ENCODE measurements around the gene ARMC8.
A peak's percentile ranks its signal among the peaks of the same experiment; 100 is the strongest.
"Not testable (repeated sequence)": the region's sequence is repeated elsewhere in the genome, so short reads cannot be mapped to it uniquely, and the experiment has no call there.

ARMC8 gene

GRCh38 chr3:138187296-138188012 is at the start of gene ARMC8:
Gene ARMC8 (plus strand): TSS chr3:138187301. CDS start chr3:138187555, 254 bp downstream.
- peak within 1 kb of the TSS; percentile 96 for H3K27ac ChIP-seq
- TF ChIP-seq CTCF (conservative IDR thresholded peaks at IDR 0.05) = no peak

GRCh38 chr3:138137861-138138260 is 49.2 kb upstream of the ARMC8 start:
- TF ChIP-seq CTCF (conservative IDR thresholded peaks at IDR 0.05) = no peak
- no peak overlapping the region for H3K27ac ChIP-seq

GRCh38 chr3:138139691-138140090 is 47.4 kb upstream of the ARMC8 start:
- no peak overlapping the region for H3K27ac ChIP-seq
- no peak for TF ChIP-seq CTCF (conservative IDR thresholded peaks at IDR 0.05)

- H3K27ac ChIP-seq = no peak overlapping the region
- no peak for TF ChIP-seq CTCF (conservative IDR thresholded peaks at IDR 0.05)
These were observed 46.2 kb upstream of the ARMC8 start for GRCh38 chr3:138140940-138141339.

- H3K27ac ChIP-seq = not testable (repeated sequence)
These were observed 44.9 kb upstream of the ARMC8 start for GRCh38 chr3:138142181-138142580.

- TF ChIP-seq CTCF (conservative IDR thresholded peaks at IDR 0.05) = 0 out of 2 replicates have a peak, but pooled peaks have one; percentile 15
- H3K27ac ChIP-seq = no peak overlapping the region
These were observed 38.6 kb upstream of the ARMC8 start for GRCh38 chr3:138148503-138148902.

- no peak for TF ChIP-seq CTCF (conservative IDR thresholded peaks at IDR 0.05)
- H3K27ac ChIP-seq = no peak overlapping the region
These were observed 32.6 kb upstream of the ARMC8 start for GRCh38 chr3:138154534-138154933.

GRCh38 chr3:138157743-138158142 is 29.4 kb upstream of the ARMC8 start:
- H3K27ac ChIP-seq = no peak overlapping the region
- no peak for TF ChIP-seq CTCF (conservative IDR thresholded peaks at IDR 0.05)

Data from VCaP (cell line).